ENCODE measurements around the gene CNTNAP2. TPM values are rescaled to one million over a fixed set of nuclear protein-coding genes. Genes with fewer than 3 reads are reported as not detected.

The CNTNAP2 gene
- total and polyA plus RNA-seq, 4 donors, result 0.14 to 2.3 (median 1.1) TPM

DNA sequence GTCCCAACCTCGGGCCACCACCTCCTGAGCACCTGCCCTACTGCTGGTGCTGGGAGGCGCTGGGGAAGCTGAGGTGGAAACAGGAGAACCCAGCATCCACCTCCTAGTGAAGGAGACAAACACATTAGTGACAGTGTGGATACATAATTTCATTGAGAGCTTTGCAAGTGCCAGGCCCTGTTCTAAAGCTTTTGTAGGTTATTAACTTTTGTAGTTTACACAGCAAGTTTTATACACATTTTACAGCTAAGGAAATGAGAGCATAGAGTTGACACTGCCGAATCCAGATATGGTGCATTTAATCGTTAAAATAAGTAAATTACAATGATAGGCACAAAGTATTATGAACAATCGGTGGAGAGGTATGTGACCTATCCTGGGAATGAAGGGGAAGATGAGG lies 2007.9 kb downstream of the CNTNAP2 start (continued):
- TF ChIP-seq, protein P1, sequence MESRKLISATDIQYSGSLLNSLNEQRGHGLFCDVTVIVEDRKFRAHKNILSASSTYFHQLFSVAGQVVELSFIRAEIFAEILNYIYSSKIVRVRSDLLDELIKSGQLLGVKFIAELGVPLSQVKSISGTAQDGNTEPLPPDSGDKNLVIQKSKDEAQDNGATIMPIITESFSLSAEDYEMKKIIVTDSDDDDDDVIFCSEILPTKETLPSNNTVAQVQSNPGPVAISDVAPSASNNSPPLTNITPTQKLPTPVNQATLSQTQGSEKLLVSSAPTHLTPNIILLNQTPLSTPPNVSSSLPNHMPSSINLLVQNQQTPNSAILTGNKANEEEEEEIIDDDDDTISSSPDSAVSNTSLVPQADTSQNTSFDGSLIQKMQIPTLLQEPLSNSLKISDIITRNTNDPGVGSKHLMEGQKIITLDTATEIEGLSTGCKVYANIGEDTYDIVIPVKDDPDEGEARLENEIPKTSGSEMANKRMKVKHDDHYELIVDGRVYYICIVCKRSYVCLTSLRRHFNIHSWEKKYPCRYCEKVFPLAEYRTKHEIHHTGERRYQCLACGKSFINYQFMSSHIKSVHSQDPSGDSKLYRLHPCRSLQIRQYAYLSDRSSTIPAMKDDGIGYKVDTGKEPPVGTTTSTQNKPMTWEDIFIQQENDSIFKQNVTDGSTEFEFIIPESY (IDR thresholded peaks at IDR 0.05), result no peak

DNA sequence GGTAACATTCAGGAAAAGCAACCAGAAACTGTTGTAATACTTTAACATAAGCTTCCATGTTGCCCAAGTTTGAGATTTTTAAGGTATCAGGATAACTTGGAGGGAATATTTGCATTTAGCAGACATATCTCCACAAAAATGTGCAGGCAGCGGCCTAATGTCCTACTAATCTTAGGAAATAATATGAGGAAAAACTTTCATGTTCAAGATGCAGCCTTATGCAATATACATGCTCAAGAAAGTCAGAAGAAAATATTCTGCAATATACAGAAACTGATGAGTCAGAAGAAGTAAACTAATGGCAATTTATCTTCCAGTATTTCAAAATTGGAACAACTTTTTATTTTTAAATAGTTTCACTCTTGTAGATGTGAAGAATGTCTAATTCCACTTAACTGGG lies 2010.8 kb downstream of the CNTNAP2 start:
- WGBS, result 94% methylated on average over 1 of the region's 1 CpG
- no peaks in the 10 kb centered on the region for H3K9me3 ChIP-seq (ENCODE audit: control insufficient read depth in 4 of 4, low read length in 3 of 4)
- peaks cover 0 to 3% (median 0%) of the 10 kb centered on the region in 4 donors for H3K27me3 ChIP-seq (ENCODE audit: control insufficient read depth in 4 of 4, insufficient read depth in 4 of 4, low read length in 3 of 4)
- H3K4me1 ChIP-seq (ENCODE audit: control insufficient read depth in 4 of 4, insufficient read depth in 4 of 4, low read length in 3 of 4), result no peaks in the 10 kb centered on the region
- H3K9ac ChIP-seq (ENCODE audit: low read depth in 1 of 2, low read length in 2 of 2), result no peak overlapping the region
- no peaks in the 10 kb centered on the region for H3K36me3 ChIP-seq (ENCODE audit: control insufficient read depth in 4 of 4, insufficient read depth in 3 of 4, low read depth in 1 of 4, low read length in 3 of 4)
- TF ChIP-seq YY1 (IDR thresholded peaks at IDR 0.05) (no peak), HNF4G (IDR thresholded peaks at IDR 0.05) (no peak), FOXA2 (IDR thresholded peaks at IDR 0.05) (no peak), EGR1 (IDR thresholded peaks at IDR 0.05; ENCODE audit: low read depth in 2 of 2) (no peak), SP1 (IDR thresholded peaks at IDR 0.05) (no peak), GABPA (IDR thresholded peaks at IDR 0.05 in 1 of 2, conservative IDR thresholded peaks at IDR 0.05 in 1 of 2) (no peak), FOXA1 (IDR thresholded peaks at IDR 0.05) (no peak), TAF1 (conservative IDR thresholded peaks at IDR 0.05) (no peak), RAD21 (IDR thresholded peaks at IDR 0.05) (no peak), RXRA (IDR thresholded peaks at IDR 0.05) (no peak), JUND (IDR thresholded peaks at IDR 0.05) (no peak), HNF4A (conservative IDR thresholded peaks at IDR 0.05) (no peak)
- TF ChIP-seq, protein P2, sequence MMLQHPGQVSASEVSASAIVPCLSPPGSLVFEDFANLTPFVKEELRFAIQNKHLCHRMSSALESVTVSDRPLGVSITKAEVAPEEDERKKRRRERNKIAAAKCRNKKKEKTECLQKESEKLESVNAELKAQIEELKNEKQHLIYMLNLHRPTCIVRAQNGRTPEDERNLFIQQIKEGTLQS (IDR thresholded peaks at IDR 0.05), result no peak
- TF ChIP-seq, protein P1 (IDR thresholded peaks at IDR 0.05), result no peak
- TF ChIP-seq, protein P3, sequence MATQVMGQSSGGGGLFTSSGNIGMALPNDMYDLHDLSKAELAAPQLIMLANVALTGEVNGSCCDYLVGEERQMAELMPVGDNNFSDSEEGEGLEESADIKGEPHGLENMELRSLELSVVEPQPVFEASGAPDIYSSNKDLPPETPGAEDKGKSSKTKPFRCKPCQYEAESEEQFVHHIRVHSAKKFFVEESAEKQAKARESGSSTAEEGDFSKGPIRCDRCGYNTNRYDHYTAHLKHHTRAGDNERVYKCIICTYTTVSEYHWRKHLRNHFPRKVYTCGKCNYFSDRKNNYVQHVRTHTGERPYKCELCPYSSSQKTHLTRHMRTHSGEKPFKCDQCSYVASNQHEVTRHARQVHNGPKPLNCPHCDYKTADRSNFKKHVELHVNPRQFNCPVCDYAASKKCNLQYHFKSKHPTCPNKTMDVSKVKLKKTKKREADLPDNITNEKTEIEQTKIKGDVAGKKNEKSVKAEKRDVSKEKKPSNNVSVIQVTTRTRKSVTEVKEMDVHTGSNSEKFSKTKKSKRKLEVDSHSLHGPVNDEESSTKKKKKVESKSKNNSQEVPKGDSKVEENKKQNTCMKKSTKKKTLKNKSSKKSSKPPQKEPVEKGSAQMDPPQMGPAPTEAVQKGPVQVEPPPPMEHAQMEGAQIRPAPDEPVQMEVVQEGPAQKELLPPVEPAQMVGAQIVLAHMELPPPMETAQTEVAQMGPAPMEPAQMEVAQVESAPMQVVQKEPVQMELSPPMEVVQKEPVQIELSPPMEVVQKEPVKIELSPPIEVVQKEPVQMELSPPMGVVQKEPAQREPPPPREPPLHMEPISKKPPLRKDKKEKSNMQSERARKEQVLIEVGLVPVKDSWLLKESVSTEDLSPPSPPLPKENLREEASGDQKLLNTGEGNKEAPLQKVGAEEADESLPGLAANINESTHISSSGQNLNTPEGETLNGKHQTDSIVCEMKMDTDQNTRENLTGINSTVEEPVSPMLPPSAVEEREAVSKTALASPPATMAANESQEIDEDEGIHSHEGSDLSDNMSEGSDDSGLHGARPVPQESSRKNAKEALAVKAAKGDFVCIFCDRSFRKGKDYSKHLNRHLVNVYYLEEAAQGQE (IDR thresholded peaks at IDR 0.05), result no peak
- TF ChIP-seq, protein P4, sequence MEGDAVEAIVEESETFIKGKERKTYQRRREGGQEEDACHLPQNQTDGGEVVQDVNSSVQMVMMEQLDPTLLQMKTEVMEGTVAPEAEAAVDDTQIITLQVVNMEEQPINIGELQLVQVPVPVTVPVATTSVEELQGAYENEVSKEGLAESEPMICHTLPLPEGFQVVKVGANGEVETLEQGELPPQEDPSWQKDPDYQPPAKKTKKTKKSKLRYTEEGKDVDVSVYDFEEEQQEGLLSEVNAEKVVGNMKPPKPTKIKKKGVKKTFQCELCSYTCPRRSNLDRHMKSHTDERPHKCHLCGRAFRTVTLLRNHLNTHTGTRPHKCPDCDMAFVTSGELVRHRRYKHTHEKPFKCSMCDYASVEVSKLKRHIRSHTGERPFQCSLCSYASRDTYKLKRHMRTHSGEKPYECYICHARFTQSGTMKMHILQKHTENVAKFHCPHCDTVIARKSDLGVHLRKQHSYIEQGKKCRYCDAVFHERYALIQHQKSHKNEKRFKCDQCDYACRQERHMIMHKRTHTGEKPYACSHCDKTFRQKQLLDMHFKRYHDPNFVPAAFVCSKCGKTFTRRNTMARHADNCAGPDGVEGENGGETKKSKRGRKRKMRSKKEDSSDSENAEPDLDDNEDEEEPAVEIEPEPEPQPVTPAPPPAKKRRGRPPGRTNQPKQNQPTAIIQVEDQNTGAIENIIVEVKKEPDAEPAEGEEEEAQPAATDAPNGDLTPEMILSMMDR (IDR thresholded peaks at IDR 0.05; ENCODE audit: low read depth, low read length, missing input control), result no peak
- TF ChIP-seq, protein P5, sequence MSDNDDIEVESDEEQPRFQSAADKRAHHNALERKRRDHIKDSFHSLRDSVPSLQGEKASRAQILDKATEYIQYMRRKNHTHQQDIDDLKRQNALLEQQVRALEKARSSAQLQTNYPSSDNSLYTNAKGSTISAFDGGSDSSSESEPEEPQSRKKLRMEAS (IDR thresholded peaks at IDR 0.05), result no peak
- H3K27ac ChIP-seq (ENCODE audit: low read depth in 1 of 2, low read length in 2 of 2), result no peak overlapping the region
- no peak overlapping the region for H3K4me3 ChIP-seq (ENCODE audit: low read depth in 1 of 3, low read length in 3 of 3)
- no peak for DNase-seq (ENCODE audit: low spot score)
